NCI-H82 (cell line): ENCODE results near the gene THAP6.
A peak's percentile ranks its signal among the peaks of the same experiment; 100 is the strongest.
"Not testable (repeated sequence)": the region's sequence is repeated elsewhere in the genome, so short reads cannot be mapped to it uniquely, and the experiment has no call there.

Experiments
- DNase-seq: peaks from one replicate; lab custom pipeline; 2025; lab: John Stamatoyannopoulos, UW

The THAP6 gene

GRCh38 chr4:75525910-75526309, 11.6 kb downstream of the THAP6 start:
- DNase-seq, result no peak

GRCh38 chr4:75527482-75527881, 13.2 kb downstream of the THAP6 start:
- no peak for DNase-seq

- no peak for DNase-seq
Observed at GRCh38 chr4:75530556-75531322, 16.5 kb downstream of the THAP6 start.

- not testable (repeated sequence) for DNase-seq
Observed at GRCh38 chr4:75531536-75532143, 17.4 kb downstream of the THAP6 start.

- not testable (repeated sequence) for DNase-seq
Observed at GRCh38 chr4:75533339-75533887, 19.1 kb downstream of the THAP6 start.

GRCh38 chr4:75533926-75534325, 19.7 kb downstream of the THAP6 start:
- not testable (repeated sequence) for DNase-seq

- DNase-seq, result not testable (repeated sequence)
Observed at GRCh38 chr4:75537308-75537707, 23.0 kb downstream of the THAP6 start.

GRCh38 chr4:75542824-75543223, 28.6 kb downstream of the THAP6 start:
- no peak for DNase-seq

- not testable (repeated sequence) for DNase-seq
Observed at GRCh38 chr4:75544220-75544619, 29.9 kb downstream of the THAP6 start.

- DNase-seq, result no peak
Observed at GRCh38 chr4:75544870-75545269, 30.6 kb downstream of the THAP6 start.

- DNase-seq, result peak; percentile 71
Observed at GRCh38 chr4:75545526-75545925, 31.3 kb downstream of the THAP6 start.

- peak; percentile 46 for DNase-seq
Observed at GRCh38 chr4:75547647-75548387, 33.5 kb downstream of the THAP6 start.

GRCh38 chr4:75549019-75549418, 34.7 kb downstream of the THAP6 start:
- DNase-seq, result no peak

- no peak for DNase-seq
Observed at GRCh38 chr4:75552452-75552851, 38.2 kb downstream of the THAP6 start.

- peak; percentile 48 for DNase-seq
Observed at GRCh38 chr4:75555294-75556164, 41.3 kb downstream of the THAP6 start, which contains the start of gene ODAPH. TSS of gene ODAPH (plus strand) at chr4:75556066. CDS start at chr4:75556083, 17 bp downstream.

GRCh38 chr4:75557696-75558095, 43.4 kb downstream of the THAP6 start:
- peak; percentile 32 for DNase-seq

GRCh38 chr4:75561789-75562188, 47.5 kb downstream of the THAP6 start:
- DNase-seq, result no peak

GRCh38 chr4:75564023-75564422, 49.8 kb downstream of the THAP6 start:
- no peak for DNase-seq

- DNase-seq, result no peak
Observed at GRCh38 chr4:75565481-75565880, 51.2 kb downstream of the THAP6 start.

GRCh38 chr4:75566911-75567310, 52.6 kb downstream of the THAP6 start:
- DNase-seq, result no peak

- DNase-seq, result no peak
Observed at GRCh38 chr4:75567725-75568124, 53.5 kb downstream of the THAP6 start.
